Neuronal stem cell (in vitro differentiated cells): Measurements from ENCODE around the gene NEGR1.

Experiments used
- DNase-seq: peaks from one replicate; pipeline ENCODE4 v3.0.0-alpha.2; 2013; ENCODE audit warnings: low spot score
- H2AFZ ChIP-seq: one replicate; pipeline ENCODE4 v1.6.1; 2013; ENCODE audit warnings: mild to moderate bottlenecking, low read length, inconsistent platforms
- H2AK5ac ChIP-seq: 2 replicates; pipeline ENCODE4 v1.6.1; 2013; ENCODE audit warnings: low read depth, mild to moderate bottlenecking, inconsistent platforms, low read length, moderate library complexity, mixed read lengths
- H2BK120ac ChIP-seq: 2 replicates; pipeline ENCODE4 v1.6.1; 2013; ENCODE audit warnings: low read depth, mild to moderate bottlenecking, inconsistent platforms, low read length, moderate library complexity, mixed read lengths
- H2BK12ac ChIP-seq: one replicate; pipeline ENCODE4 v1.6.1; 2013; ENCODE audit warnings: low read length, inconsistent platforms
- H2BK15ac ChIP-seq: 2 replicates; pipeline ENCODE4 v1.6.1; 2013; ENCODE audit warnings: mild to moderate bottlenecking, low read length, inconsistent platforms, mixed read lengths
- H2BK5ac ChIP-seq: one replicate; pipeline ENCODE4 v1.6.1; 2013; ENCODE audit warnings: inconsistent platforms, mild to moderate bottlenecking, low read length, moderate library complexity
- H3K14ac ChIP-seq: one replicate; pipeline ENCODE4 v1.6.1; 2013; ENCODE audit warnings: low read length, inconsistent platforms
- H3K18ac ChIP-seq: 2 replicates; pipeline ENCODE4 v1.6.1; 2013; ENCODE audit warnings: low read length, inconsistent platforms
- H3K23ac ChIP-seq: 2 replicates; pipeline ENCODE4 v1.6.1; 2013; ENCODE audit warnings: low read depth, mild to moderate bottlenecking, mixed read lengths, low read length, inconsistent platforms; ENCODE audit not compliant: poor library complexity
- H3K27ac ChIP-seq: replicated peaks from 3 replicates; pipeline ENCODE4 v1.5.1; 2013; ENCODE audit warnings: low read length, inconsistent platforms
- H3K27me3 ChIP-seq, 3 experiments: 2 replicates each; pipeline ENCODE4 v1.6.1; 2013; ENCODE audit warnings: low read length in 3 of 3, mild to moderate bottlenecking in 2 of 3, inconsistent platforms in 1 of 3, low read depth in 1 of 3, mixed read lengths in 1 of 3, moderate library complexity in 1 of 3; ENCODE audit not compliant: control insufficient read depth in 3 of 3, insufficient read depth in 3 of 3
- H3K36me3 ChIP-seq, 2 donors: replicated peaks in 1 of 2; 2 replicates each; pipeline ENCODE4 v1.6.1; 2013; ENCODE audit warnings: low read length in 2 of 2; ENCODE audit not compliant: control insufficient read depth in 2 of 2, insufficient read depth in 2 of 2
- H3K4ac ChIP-seq: 2 replicates; pipeline ENCODE4 v1.6.1; 2013; ENCODE audit warnings: inconsistent platforms, mild to moderate bottlenecking, low read length, moderate library complexity
- H3K4me1 ChIP-seq, 2 donors: 1 replicate in 1 of 2; 2 replicates in 1 of 2; pipeline ENCODE4 v1.6.1; 2013; ENCODE audit warnings: low read length in 2 of 2, low read depth in 1 of 2; ENCODE audit not compliant: control insufficient read depth in 2 of 2, insufficient read depth in 1 of 2
- H3K4me2 ChIP-seq: one replicate; pipeline ENCODE4 v1.6.1; 2013; ENCODE audit warnings: mild to moderate bottlenecking, low read length, inconsistent platforms; ENCODE audit not compliant: insufficient read depth, poor library complexity, severe bottlenecking
- H3K4me3 ChIP-seq, 2 donors: 2 replicates each; pipeline ENCODE4 v1.5.1; 2013; ENCODE audit warnings: low read length in 2 of 2, mild to moderate bottlenecking in 2 of 2, inconsistent platforms in 1 of 2, moderate library complexity in 1 of 2
- H3K79me1 ChIP-seq: one replicate; pipeline ENCODE4 v1.6.1; 2013; ENCODE audit warnings: low read depth, mild to moderate bottlenecking, inconsistent platforms, low read length, moderate library complexity
- H3K9ac ChIP-seq: one replicate; pipeline ENCODE4 v1.6.1; 2013; ENCODE audit warnings: mild to moderate bottlenecking, low read depth, low read length, inconsistent platforms; ENCODE audit not compliant: poor library complexity
- H3K9me3 ChIP-seq, 2 donors: replicated peaks in 1 of 2; 2 replicates each; pipeline versions ENCODE3 to v1.6.1; 2013; ENCODE audit warnings: low read length in 2 of 2, mild to moderate bottlenecking in 2 of 2, inconsistent platforms in 1 of 2, low read depth in 1 of 2, mixed read lengths in 1 of 2, moderate library complexity in 1 of 2; ENCODE audit not compliant: control insufficient read depth in 2 of 2, insufficient read depth in 1 of 2
- H4K8ac ChIP-seq: one replicate; pipeline ENCODE4 v1.6.1; 2013; ENCODE audit warnings: low read depth, mild to moderate bottlenecking, inconsistent platforms, low read length, moderate library complexity
- H4K91ac ChIP-seq: one replicate; pipeline ENCODE4 v1.6.1; 2013; ENCODE audit warnings: low read length, low read depth, mild to moderate bottlenecking, inconsistent platforms; ENCODE audit not compliant: poor library complexity
- WGBS, 2 donors: extraction: QIAGEN DNeasy Blood & Tissue Kit; methylation state at CpG; one replicate each; pipeline ENCODE4 v1.1.7; 2013; ENCODE audit warnings: missing lambda C conversion rate in 2 of 2, mixed read lengths in 1 of 2; ENCODE audit not compliant: insufficient read length in 2 of 2, insufficient replicate concordance in 1 of 2; ENCODE audit errors: extremely low coverage in 2 of 2; 5-methylcytosine and 5-hydroxymethylcytosine counted together

Gene NEGR1

DNA sequence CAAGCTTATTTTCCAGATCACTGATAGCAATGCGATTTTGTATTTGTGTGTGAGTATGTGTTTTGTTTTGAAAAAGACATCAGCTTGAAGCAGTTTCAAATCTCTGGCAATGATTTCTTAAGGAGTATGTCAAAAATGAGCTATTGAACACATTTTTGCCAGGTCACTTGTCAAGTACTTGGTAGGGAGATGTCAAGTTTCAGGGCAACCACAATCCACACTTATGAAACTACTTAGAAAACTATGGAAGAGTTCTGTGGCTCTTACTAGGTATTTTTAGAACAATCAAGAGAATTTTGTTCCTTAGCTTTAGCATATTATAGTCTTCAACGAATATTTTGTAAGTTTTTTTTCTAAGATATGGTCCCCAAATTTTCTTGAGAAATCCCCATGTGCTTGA is 882.7 kb downstream of the NEGR1 start:
- Histone ChIP-seq H2AK5ac (no peak overlapping the region), H3K9ac (no peak overlapping the region), H2AFZ (no peak overlapping the region), H3K27me3 (no peaks in the 10 kb centered on the region), H3K79me1 (no peaks in the 10 kb centered on the region), H2BK5ac (no peak overlapping the region), H3K4ac (no peak overlapping the region), H3K36me3 (no peaks in the 10 kb centered on the region), H3K4me3 (no peak overlapping the region), H3K4me2 (no peak overlapping the region), H4K91ac (no peak overlapping the region), H3K14ac (no peak overlapping the region), H3K18ac (no peak overlapping the region), H3K27ac (no peak overlapping the region), H2BK12ac (no peak overlapping the region), H3K9me3 (no peaks in the 10 kb centered on the region), H2BK15ac (no peak overlapping the region), H3K4me1 (no peaks in the 10 kb centered on the region), H3K23ac (no peak overlapping the region), H2BK120ac (no peak overlapping the region), H4K8ac (no peak overlapping the region)
- WGBS, 2 donors: no CpG with 5 or more reads among the region's 2 CpGs
- no peak for DNase-seq

DNA sequence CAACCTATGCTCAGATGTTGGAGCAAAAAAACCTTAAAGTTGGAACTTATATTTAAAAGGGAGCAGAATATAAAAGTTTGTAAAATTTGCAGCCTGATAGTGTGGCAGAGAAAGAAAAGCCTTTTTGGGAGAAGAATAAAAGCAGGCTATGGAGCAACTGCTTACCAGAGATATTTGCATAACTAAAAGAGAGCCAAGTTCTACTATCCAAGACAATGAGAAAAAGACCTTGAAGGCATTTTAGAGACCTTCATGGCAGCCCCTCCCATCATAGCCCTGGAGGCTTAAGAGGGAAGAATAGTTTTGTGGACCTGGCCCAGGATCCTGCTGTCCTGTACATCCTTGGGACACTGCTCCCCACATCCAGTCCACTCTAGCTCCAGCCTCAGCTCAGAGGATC is 889.0 kb downstream of the NEGR1 start:
- Histone ChIP-seq H3K4me1 (no peaks in the 10 kb centered on the region), H4K91ac (no peak overlapping the region), H4K8ac (no peak overlapping the region), H3K9ac (no peak overlapping the region), H3K4ac (no peak overlapping the region), H3K4me3 (no peak overlapping the region), H3K27me3 (no peaks in the 10 kb centered on the region), H2BK12ac (no peak overlapping the region), H3K79me1 (no peaks in the 10 kb centered on the region), H2BK5ac (no peak overlapping the region), H3K27ac (no peak overlapping the region), H2AK5ac (no peak overlapping the region), H2BK15ac (no peak overlapping the region), H3K23ac (no peak overlapping the region), H2AFZ (no peak overlapping the region), H3K4me2 (no peak overlapping the region), H3K18ac (no peak overlapping the region), H3K9me3 (peaks cover 0 to 2% of the 10 kb centered on the region in 2 donors), H3K36me3 (no peaks in the 10 kb centered on the region), H2BK120ac (no peak overlapping the region), H3K14ac (no peak overlapping the region)
- DNase-seq: no peak

DNA sequence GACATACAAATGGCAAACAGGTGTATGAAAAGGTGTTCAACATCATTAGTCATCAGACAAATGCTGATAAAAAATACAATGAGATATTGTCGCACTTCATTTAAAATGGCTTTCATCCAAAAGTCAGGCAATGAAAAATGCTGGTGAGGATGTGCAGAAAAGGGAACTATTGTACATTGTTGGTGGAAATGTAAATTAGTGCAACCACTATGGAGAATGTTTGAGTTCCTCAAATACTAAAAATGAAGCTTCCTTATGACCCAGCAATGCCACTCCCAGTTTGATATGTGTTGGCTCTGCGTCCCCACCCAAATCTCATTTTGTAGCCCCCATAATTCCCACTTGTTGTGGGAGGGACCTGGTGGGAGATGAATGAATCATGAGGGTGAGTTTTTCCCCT is 891.8 kb downstream of the NEGR1 start:
- Histone ChIP-seq H3K79me1 (no peaks in the 10 kb centered on the region), H3K9me3 (peaks cover 0 to 2% of the 10 kb centered on the region in 2 donors), H2BK15ac (no peak overlapping the region), H3K4me2 (no peak overlapping the region), H2BK12ac (no peak overlapping the region), H3K23ac (no peak overlapping the region), H4K91ac (no peak overlapping the region), H3K18ac (no peak overlapping the region), H2AFZ (no peak overlapping the region), H3K4me1 (no peaks in the 10 kb centered on the region), H3K36me3 (no peaks in the 10 kb centered on the region), H2BK5ac (no peak overlapping the region), H4K8ac (no peak overlapping the region), H3K27me3 (no peaks in the 10 kb centered on the region), H3K9ac (no peak overlapping the region), H3K27ac (no peak overlapping the region), H3K4ac (no peak overlapping the region), H3K4me3 (no peak overlapping the region), H3K14ac (no peak overlapping the region), H2BK120ac (no peak overlapping the region), H2AK5ac (no peak overlapping the region)
- no peak for DNase-seq
- WGBS, 2 donors: no CpG with 5 or more reads among the region's 2 CpGs

DNA sequence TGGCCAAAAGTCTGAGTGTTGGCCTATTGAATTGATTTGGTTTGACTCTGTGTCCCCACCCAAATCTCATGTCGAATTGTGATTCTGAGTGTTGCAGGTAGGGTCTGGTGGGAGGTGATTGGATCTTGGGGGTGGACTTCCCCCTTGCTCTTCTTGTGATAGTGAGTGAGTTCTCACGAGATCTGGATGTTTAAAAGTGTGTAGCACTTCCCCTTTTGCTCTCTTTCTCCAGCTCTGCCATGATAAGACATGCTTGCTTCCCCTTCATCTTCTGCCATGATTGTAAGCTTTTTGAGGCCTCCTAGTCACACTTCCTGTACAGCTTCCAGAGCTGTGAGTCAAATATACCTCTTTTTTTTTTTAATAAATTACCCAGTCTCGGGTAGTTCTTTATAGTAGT is 904.5 kb downstream of the NEGR1 start:
- Histone ChIP-seq H2AK5ac (no peak overlapping the region), H3K4me2 (no peak overlapping the region), H3K9ac (no peak overlapping the region), H3K4me1 (no peaks in the 10 kb centered on the region), H3K79me1 (no peaks in the 10 kb centered on the region), H4K91ac (no peak overlapping the region), H3K18ac (no peak overlapping the region), H3K14ac (no peak overlapping the region), H3K23ac (no peak overlapping the region), H3K27me3 (no peaks in the 10 kb centered on the region), H3K27ac (no peak overlapping the region), H2BK12ac (no peak overlapping the region), H2AFZ (no peak overlapping the region), H4K8ac (no peak overlapping the region), H2BK15ac (no peak overlapping the region), H3K9me3 (no peaks in the 10 kb centered on the region), H2BK120ac (no peak overlapping the region), H2BK5ac (no peak overlapping the region), H3K36me3 (no peaks in the 10 kb centered on the region), H3K4ac (no peak overlapping the region), H3K4me3 (no peak overlapping the region)
- DNase-seq: no peak
- WGBS, 2 donors: no CpG with 5 or more reads among the region's 3 CpGs
